GM21447 (cell line): ENCODE measurements around the gene FCER2.
"Not testable (repeated sequence)": the region's sequence is repeated elsewhere in the genome, so short reads cannot be mapped to it uniquely, and the experiment has no call there.

Source experiments
- ATAC-seq: cut with Tn5 transposase; IDR thresholded peaks from one replicate; pipeline ENCODE4 v1.9.1; 2021; ENCODE audit not compliant: unreplicated experiment

The FCER2 gene

DNA sequence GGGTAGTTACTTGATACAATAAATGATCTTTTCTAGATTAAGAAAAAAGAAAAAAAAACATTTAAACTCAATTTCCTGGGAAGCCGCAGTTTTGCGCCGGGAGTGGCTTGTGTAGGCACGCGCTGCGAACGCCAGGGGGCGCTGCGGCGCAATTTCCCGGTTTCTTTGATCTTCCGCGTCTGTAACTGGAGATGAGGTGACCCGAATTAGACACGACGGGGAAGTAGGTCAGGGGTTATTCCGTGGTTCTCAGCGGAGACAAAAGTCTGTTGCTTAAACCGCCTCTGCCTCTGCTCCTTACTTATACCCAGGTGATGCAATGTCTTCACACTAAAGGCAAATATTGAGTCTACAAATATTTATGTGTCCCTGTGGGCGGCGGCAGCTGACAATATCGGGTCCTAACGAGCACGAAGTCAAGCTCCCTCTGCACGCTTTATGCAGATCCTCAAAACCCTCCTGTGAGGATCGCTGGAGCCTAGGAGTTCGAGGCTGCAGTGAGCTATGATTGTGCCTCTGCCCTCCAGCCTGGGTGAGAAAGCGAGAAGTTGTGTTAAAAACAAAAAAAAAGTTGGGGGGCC, 49.8 kb downstream of the FCER2 start:
- no peak for ATAC-seq

DNA sequence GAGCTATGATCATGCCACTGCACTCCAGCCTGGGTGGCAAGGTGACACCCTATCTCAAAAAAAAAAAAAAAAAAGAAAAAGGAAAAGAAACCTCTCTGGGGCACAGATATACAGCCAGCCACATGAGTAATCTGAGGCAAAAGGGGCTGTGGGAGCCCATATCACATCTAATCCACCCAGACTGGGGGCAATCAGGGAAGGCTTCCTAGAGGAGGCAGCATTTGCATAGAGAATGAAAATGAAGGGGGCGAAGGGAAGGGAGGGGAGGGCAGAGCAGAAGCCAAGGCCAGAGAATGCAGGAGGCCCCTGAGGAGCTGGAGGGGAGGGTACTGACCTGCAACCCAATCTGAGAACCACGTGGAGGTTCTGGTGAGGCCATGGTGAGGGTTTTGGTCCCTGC, 51.8 kb downstream of the FCER2 start:
- ATAC-seq, result no peak

DNA sequence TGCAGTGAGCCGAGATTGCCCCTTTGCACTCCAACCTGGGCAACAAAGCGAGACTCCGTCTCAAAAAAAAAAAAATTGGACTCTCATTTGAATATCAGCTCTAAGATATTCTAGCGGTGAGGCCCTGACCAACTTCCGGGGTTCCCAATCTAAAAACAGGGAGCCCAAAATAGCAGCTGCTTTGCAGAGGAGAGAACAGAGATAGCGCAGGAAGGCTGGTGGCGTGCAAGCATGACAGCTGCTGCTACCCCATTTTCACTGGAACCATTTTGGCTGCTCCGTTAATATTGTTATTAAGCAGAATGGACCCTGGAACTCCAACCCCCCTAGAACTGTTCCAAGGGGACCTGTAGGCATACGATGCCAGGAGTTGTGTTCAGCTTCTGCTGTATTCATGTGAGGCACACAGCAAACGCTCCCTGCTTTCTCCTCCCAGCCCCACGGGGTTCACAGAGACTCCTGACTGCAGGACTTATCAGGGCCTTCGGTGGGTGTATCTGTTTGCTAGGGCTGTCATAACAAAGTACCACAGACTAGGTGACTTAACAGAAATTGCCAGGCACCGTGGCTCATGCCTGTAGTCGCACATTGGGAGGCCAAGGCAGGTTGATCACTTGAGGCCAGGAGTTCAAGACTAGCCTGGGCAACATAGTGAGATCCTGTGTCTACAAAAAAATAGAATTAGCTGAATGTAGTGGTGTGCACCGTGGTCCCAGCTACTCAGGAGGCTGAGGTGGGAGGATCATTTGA, 53.5 kb downstream of the FCER2 start:
- no peak for ATAC-seq

DNA sequence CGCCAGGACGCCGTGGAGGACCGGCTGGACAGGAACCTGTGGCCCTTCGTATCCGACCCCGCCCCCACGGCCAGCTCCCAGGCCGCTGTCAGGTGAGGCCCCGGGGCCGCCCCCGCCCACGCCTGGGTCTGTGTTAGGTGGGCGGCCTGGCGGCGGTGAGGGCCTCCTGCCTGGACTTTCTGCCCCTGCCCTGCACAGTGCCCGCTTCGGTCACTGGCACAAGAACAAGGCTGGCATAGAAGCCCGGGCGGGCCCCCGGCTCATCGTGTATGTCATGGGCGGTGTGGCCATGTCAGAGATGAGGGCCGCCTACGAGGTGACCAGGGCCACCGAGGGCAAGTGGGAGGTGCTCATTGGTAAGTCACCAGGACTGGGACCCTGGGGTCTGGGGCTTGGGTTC, 54.8 kb downstream of the FCER2 start:
- ATAC-seq, result no peak

DNA sequence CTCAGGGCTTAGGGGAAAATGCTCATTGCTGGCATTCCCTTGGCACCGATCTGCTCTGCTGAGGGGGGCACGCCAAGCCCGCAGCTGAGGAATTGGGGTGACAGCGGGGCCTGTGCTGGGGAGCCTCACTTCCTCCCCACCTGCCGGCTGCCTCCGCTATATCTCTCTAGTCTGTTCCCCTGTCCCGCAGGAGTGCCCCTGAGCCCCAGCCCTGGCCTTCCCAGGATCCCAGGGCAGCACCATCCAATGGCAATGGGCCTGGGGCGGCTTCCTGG, 55.6 kb downstream of the FCER2 start:
- no peak for ATAC-seq

DNA sequence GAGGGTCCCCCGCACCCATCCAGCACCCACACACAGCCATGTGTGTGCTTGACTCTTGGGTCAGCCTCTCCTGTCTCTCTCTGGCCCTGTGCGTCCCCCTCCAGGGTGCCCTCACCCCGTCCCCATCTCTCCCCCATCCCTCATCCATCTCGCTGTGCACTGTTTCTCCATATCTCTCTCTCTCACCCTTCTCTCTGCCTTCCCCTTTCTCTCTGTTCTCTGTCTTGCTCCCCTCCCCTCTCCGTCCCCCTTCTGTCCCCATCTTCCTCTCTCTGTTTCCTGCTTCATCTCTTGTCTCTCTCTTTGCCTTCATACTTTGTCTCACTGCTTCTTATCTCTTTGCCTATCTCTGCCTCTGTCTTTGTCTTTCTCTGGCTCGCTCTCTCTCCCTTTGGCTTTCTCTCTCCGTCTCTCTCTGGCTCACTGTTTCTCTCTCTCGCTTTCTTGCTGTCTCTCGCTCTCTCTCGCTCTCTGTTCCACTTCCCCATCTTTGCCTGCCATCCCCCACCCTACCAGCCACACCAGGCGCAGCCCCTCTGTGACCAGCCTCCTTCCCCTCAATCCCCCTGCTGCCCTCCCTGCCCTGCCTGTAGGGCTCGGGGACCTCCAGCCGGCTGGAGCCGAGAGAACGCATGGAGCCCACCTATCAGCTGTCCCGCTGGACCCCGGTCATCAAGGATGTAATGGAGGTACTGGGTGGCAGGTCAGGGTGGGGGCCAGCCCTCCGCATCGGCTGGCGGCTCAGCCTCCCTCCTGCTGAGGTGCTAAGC, 56.1 kb downstream of the FCER2 start:
- no peak for ATAC-seq

DNA sequence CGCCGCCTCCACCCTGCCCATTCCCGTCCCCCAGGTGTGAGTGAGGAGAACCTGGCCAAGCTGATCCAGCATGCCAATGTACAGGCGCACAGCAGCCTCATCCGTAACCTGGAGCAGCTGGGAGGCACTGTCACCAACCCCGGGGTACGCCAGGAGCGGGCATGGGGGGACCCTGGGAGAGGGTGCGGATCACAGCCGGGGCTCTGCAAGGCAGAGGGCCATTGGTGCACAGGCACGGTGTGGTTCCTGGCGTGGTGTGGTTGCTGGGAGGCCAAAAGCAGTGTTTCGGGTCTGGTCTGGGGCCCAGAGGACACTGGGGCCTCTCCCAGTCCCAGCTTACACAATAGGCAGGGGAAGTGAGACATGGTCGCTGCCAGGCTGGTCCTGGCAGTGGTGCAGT, 56.8 kb downstream of the FCER2 start:
- ATAC-seq, result no peak

DNA sequence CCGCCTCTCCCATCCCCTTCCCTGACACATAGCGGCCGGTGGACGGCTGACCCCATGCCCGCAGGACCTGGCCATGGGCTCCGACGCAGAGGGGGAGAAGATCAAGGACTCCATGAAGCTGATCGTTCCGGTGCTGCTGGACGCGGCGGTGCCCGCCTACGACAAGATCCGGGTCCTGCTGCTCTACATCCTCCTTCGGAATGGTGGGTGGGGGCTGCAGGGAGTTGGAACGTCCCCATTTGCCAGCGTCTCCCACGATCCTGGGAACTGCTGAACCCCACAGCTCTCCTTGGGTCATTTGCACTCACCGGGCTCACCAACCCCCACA, 57.4 kb downstream of the FCER2 start:
- ATAC-seq, result no peak

DNA sequence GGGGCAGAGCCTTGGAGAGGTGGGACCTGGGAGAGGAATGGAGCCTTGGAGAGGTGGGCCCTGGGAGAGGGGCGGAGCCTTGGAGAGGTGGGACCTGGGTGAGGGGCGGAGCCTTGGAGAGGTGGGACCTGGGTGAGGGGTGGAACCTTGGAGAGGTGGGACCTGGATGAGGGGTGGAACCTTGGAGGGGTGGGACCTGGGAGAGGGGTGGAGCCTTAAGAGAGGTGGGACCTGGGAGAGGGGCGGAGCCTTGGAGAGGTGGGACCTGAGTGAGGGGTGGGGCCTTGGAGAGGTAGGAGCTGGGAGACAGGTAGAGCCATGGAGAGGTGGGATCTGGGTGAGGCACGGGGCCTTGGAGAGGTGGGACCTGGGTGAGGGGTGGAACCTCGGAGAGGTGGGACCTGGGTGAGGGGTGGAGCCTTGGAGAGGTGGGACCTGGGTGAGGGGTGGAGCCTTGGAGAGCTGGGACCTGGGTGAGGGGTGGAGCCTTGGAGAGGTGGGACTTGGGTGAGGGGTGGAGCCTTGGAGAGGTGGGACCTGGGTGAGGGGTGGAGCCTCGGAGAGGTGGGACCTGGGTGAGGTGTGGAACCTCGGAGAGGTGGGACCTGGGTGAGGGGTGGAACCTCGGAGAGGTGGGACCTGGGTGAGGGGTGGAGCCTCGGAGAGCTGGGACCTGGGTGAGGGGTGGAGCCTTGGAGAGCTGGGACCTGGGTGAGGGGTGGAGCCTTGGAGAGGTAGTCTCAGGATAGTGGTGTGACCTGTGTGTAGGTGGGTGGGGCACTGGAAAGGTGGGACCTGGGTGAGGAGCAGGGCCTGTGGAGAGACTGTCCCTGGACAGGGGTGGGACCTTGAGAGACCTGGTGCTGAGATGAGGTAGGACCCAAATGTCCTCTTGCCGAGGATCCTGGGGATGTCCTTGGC, 58.0 kb downstream of the FCER2 start:
- not testable (repeated sequence) for ATAC-seq

DNA sequence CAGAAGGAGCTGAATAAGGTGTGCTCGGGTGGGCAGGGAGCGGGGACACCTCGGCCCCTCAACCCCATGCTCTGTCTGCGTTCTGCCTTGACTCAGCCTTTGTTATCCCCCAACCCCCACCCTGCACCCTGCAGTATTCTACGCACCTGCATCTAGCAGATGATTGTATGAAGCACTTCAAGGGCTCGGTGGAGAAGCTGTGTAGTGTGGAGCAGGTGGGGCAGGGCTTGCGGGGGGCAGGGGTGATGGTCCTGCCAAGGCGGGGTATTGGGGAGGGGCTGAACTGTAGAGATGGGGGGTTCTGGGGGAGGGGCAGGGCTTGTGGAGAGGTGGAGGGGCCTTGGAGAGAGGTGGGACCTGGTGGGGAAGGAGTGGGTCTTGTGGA, 58.9 kb downstream of the FCER2 start:
- no peak for ATAC-seq

DNA sequence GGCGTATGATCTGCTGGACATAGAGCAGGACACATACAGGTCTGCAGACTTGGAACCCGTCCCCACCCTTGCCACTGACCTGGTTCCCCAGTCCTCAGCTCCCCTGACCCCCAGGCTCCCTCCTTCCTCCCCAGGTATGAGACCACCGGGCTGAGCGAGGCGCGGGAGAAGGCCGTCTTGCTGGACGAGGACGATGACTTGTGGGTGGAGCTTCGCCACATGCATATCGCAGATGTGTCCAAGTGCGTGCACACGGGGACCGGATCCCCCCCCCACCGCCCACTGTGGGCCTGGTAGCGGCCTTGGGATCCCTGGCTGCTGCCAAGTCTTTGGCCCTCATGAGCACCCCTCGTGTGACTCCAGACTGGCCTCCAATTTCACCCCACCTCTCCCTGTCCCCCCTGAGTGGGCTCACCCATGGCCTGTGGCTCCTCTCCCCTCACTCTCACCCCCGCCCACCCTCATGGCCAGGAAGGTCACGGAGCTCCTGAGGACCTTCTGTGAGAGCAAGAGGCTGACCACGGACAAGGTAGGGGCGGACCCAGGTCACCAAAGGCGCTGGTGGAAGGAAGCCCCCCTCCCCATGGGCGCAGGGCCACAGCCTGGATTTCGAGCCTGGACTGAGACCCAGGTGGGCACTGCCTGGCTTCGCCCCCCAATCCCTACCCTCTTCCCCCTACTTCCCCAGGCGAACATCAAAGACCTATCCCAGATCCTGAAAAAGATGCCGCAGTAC, 59.5 kb downstream of the FCER2 start:
- ATAC-seq, result no peak

DNA sequence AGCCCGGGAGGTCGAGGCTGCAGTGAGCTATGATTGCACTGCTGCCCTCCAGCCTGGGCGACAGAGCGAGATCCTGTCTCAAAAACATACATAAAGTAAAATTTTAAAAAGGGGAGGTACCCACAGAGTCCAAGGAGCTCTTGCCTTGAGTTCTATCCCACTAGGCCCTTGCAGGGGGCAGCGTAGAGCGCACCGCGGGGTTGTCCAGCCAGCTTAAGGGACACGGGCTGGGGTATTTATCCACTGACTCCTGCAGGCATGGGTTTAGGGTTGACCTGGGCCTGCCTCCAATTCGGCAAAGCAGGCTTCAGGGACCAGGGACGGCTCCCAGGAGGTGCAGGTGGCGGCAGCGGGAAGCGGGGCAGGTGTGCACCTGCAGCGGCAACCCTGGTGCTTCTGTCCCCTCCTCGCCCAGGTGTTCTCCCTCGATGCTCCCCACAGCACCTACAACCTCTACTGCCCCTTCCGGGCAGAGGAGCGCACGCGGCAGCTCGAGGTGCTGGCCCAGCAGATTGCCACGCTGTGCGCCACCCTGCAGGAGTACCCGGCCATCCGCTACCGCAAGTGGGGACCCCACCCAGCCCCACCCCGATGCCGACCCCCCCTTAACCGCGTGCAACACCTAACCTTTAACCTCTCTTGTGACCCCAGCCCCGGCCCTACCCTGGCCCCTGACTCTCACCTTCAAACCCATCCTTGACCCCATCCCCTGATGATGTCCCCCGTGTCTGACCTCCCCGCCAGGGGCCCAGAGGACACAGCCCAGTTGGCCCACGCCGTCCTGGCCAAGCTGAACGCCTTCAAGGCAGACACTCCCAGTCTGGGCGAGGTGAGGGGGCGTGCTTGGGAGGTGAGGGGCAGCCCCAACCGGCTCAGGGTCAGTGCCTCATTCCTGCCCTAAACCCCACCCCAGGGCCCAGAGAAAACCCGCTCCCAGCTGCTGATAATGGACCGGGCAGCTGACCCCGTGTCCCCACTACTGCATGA, 60.3 kb downstream of the FCER2 start:
- no peak for ATAC-seq

DNA sequence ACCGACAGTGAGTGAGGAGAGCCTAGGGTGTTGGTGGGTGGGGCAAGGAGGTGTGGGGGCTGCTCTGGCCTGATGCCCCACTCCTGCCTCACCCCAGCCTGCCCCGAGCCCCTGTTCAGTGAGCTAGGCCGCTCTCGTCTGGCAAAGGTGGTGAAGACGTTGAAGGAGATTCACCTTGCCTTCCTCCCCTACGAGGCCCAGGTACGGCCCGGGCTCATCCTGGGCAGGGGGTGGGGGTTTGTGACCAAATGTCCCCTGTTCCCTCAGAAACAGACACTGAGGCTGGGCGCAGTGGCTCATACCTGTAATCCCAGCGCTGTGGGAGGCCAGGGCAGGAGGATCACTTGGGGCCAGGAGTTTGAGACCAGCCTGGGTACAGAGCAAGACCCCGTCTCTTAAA, 61.1 kb downstream of the FCER2 start:
- ATAC-seq, result no peak

DNA sequence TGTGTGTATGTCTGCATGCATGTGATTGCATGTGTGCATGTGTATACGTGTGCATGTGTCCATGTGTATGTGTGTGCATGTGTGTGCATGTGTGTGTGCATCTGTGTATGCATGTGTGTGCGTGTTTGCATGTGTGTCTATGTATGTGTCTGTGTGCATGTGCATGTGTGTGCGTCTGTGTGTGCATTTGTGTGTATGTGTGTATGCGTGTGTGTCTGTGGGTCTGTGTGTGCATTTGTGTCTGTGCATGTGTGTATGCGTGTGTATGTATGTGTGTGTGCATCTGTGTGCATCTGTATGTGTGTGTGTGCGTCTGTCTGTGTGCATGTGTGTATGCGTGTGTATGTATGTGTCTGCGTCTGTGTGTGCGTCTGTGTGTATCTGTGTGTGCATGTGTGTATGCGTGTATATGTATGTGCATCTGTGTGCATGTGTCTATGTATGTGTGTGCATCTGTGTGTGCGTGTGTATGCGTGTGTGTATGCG, 62.0 kb downstream of the FCER2 start:
- no peak for ATAC-seq

DNA sequence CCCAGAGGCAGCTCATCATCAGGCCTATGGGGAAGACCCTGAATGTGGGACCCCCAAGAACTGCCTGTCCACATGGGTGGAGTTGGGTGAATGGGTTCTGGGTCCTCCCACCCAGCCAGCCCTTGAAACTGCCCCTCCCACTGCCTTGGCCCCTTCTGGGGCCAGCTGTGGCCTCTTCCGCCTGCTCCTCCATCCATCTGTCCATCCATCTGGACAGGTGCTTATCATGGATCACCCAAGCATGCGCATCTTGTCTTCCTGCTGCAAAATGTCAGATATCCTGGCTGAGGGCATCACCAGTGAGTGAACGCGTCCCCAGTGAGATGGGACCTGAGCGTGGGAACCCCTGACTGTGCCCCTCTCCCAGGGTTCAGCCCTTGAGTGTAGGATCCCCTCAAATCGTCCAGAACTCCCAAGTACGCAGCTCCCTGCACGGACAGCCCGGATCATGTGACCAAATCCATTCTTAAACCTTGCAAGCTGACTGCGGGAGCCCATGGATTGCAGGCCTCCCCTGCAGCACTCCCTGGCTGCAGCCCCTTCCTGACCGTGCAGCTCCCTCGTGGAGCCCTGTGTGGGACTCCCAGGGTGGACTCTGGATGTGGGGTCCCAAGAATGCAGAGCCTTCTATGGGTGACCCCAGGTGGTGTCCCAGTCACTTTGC, 63.0 kb downstream of the FCER2 start:
- no peak for ATAC-seq
